ENCODE measurements around the gene RPP21.
"Not testable (repeated sequence)": the region's sequence is repeated elsewhere in the genome, so short reads cannot be mapped to it uniquely, and the experiment has no call there.

RPP21 gene

GRCh38 chr6:30329331-30329730 is 15.6 kb upstream of the RPP21 start:
- no peak for DNase-seq (ENCODE audit: low read depth)

DNA sequence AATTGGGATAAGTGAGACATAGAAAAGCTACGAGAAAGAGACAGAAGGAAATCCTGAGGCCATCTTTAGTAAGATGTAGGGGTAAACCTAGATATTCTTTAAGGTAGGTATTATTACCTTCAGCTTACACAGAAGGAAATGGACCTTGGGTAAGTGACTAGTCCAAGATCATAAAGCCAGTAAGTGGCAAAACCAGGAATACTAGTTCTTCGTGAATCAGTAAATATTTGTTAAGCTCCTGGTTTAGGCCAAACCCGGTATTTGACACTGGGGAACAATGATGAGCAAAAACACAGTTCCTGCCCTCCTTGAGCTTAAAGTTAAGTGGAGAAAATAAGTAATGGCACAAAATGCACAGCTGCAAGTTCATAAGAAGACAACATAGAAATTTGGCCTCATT is 13.0 kb upstream of the RPP21 start:
- DNase-seq (ENCODE audit: low read depth), result no peak

DNA sequence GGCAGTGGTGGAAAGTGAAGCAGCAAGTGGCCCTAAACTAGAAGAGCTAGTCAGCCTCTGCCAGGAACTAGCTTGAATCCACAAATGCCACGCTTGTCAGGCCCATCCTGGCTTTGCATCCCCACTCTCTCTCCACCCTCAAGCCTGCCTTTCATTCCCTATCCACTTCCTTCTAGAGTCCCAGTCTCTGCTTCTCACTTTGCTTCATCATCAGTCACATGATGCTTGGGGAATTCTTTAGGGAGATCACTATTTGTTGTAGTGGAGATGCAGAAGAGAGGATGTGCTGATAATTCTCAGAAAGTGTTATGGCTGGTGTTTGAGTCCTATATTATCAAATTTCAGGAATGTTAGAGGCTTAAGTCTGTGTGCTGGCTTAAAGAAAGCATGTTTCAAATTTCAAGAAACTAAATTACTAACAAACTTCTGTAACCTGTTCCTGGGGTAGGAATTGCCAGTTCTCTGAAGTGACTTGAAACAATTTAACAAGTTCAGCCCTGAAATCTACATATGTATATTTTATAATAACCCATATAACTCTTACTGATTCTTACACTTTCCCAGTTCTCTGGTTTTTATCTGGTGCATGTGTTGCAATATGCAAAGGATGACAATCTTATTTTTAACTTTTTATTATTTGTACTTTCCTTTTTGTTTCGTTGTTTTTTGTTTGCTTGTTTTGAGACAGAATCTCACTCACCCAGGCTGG is 10.7 kb upstream of the RPP21 start:
- no peak for DNase-seq (ENCODE audit: low read depth)

DNA sequence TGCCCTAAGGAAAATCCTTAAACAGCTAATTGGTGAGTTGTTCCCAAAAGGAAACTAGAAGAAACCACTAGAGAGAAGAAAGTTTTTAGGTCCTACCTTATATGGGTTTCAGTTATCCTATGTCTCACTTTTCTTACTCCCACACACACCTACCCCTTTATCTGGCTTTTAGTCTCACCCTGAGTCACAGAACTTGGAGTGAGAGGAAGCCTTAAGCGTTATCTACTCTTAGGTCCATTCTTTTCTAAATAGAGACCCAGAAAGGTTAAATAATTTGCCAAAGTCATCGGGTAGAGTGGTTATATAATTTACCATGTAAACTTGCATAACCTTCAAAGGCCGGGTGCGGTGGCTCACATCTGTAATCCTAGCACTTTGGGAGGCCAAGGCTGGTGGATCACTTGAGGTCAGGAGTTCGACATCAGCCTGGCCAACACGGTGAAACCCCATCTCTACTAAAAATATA is 4.3 kb upstream of the RPP21 start:
- DNase-seq (ENCODE audit: low read depth), result no peak

DNA sequence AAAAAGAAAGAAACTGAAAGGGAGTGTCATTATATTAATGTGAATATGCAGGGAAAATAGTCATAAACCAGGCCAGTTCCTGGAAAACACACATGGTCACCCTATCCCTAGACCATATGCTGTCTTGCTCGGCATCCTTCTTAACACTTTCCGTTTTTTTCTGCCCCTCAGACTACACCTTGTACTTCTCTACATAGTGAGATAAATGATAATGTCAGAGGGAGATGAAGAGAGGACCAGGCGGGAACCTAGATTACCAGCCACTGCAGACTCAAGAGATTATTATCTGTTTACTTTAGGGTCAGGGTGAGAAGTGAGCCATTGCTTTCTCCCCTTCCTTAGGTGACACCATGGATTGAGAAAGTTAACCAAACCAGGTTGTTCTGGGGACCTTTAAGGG is 3.7 kb upstream of the RPP21 start:
- no peak for DNase-seq (ENCODE audit: low read depth)

DNA sequence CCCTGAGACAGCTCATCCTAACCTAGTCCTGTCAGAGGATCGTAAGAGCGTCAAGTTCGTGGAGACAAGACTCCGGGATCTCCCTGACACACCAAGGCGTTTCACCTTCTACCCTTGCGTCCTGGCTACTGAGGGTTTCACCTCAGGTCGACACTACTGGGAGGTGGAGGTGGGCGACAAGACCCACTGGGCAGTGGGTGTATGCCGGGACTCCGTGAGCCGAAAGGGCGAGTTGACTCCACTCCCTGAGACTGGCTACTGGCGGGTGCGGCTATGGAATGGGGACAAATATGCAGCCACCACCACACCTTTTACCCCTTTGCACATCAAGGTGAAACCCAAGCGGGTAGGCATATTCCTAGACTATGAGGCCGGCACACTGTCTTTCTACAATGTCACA is 3.2 kb upstream of the RPP21 start:
- no peak for DNase-seq (ENCODE audit: low read depth)

- no peak for DNase-seq (ENCODE audit: low read depth)
Measured at GRCh38 chr6:30344191-30344867, 627 bp upstream of the RPP21 start.

- no peak for DNase-seq (ENCODE audit: low read depth)
Measured at GRCh38 chr6:30345852-30346251, 896 bp downstream of the RPP21 start.

DNA sequence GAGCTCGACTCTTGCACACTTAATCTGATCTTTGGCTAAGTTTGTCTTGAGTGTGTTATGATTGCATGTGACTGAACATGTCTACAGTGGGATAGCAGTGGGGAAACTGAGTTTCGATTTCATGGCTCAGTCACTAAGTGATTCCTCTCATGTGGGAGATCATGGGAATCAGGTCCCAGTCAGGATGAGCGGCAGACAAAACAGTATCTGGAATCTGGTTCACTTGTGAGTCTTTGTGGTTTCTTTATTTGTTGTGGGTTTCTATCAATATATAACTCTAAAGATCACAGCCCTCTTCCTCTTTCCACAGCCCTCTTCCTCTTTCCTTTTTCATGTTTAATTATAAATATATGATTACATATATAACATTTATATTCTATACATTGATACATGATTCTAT is 4.0 kb downstream of the RPP21 start:
- DNase-seq (ENCODE audit: low read depth), result no peak

DNA sequence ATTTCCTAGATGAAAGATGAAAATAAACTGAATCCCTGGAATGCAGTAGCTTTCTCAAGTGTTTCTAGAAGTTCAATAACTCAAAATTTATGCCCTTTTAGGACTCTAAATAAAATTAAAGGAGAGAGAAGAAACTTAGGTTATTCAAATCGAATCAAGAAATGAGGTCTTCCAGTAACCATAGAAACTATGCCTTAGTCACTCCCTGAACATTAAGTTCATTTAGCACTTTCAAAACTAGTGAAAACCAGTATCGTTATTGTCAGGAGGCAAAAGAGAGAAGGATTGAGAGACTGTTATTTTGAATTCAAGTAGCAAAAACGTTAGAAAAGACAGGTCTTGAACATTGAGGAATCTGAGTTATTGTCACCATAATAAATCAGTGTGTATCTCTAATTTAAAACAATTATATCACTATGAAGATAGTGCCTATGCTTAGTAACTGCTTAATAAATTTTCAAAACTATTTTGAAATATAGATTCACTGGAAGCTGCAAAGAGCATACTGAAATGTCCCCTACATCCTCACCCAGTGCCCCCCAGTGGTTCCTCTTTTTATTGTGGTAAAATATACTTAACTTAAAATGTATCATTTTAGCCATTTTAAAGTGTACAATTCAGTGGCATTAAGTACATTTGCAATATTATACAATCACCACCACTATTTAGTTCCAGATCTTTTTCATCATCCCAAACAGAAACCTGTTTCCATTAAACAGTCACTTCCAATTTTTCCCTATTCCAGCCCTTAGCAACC is 4.6 kb downstream of the RPP21 start:
- no peak for DNase-seq (ENCODE audit: low read depth)

- DNase-seq (ENCODE audit: low read depth), result no peak
Measured at GRCh38 chr6:30350524-30350923, 5.6 kb downstream of the RPP21 start.

DNA sequence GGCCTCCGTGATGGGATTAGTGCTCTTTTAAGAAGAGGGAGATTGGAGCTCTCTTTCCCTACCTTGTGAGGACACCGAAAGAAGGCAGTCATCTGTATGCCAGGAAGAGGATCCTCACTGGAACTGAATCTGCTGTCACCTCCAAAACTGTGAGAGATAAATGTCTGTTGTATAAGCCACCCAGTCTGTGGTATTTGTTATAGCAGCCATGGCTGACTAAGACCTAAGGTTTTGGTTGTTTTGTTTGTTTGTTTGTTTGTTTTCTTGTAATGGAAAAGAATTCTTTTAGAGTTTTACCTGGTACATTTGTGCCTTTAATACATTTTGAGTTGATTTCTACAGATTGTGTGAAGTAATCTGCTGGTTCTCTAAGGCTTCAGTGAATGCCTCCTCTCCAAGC is 7.6 kb downstream of the RPP21 start:
- no peak for DNase-seq (ENCODE audit: low read depth)

GRCh38 chr6:30355281-30355680 is 10.3 kb downstream of the RPP21 start:
- no peak for DNase-seq (ENCODE audit: low read depth)

GRCh38 chr6:30356536-30356935 is 11.6 kb downstream of the RPP21 start:
- DNase-seq (ENCODE audit: low read depth), result no peak

GRCh38 chr6:30357678-30358540 is 13.0 kb downstream of the RPP21 start:
- DNase-seq (ENCODE audit: low read depth), result peak; percentile 30

DNA sequence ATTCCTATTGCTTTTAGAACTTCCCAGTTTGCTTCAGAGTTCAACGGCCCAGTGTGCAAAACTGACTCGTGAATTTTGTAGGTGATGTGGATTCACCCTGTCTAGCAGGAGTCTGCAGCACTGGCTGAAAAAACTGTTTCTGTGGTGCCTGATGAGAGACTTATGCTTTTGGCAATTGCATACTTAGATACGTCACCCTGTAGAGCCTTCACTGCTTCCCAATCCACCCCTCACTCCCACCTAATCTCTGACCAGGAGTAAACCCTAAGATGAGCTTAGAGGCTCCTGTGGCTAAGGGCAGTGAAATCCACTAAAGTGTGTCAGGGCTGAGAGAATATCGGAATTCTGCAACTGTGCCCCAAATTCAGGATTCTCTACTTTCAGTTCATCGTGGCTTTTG is 14.3 kb downstream of the RPP21 start:
- no peak for DNase-seq (ENCODE audit: low read depth)

DNA sequence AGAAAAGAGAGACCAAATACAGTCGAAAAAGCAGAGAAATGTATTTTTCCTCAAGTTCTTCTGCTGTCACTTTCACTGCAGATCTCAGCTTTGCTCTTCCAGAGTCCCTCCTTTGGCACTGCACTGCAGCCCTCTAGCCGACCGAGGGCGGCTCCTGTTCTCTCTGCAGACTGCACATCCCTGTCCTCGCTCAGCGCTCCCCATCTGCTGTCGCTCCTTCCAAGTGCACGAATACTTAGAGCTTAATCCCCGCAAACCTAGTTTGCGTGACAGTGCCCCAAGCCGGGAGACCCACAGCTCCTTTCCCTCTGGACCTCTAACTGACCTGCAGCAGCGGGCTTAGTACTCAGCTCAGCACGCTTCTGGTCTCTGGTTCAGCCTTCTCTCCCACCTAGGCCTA is 15.2 kb downstream of the RPP21 start:
- no peak for DNase-seq (ENCODE audit: low read depth)

DNA sequence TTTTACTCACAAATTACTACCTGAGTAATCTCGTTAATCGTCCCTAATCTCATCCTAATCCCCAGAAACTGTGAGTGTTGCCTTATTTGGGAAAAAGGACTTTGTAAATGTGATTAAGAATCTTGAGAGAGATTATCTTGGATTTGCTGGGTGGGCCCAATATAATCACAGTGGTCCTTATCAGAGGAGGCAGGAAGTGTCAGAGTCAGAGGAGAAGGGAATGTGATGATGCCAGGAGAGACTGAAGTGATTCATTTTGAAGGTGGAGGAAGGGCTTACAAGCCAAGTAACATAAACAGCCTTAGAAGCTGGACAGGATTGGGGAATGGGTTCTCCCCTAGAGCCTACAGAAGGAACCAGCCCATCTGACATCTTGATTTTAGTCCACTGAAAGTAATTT is 16.7 kb downstream of the RPP21 start:
- no peak for DNase-seq (ENCODE audit: low read depth)

DNA sequence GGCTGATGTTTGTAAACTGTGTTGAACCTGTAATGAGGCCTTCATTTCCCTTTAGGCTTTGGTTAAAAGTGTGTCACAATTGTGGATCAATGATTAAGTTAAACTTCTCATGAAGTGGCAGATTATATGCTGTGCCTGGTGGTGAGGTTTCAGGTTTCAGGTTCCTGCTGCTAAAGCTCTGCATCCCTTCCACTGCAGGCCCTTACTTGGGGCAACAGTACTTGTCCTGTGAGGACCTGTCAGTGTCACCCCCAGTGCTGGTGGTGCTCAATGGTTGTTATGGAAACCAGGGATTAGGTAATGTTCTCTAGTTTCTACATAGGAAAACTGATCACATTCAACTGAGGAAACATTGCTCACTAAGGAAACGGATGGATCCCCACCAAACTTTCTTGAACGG is 18.5 kb downstream of the RPP21 start:
- no peak for DNase-seq (ENCODE audit: low read depth)

DNA sequence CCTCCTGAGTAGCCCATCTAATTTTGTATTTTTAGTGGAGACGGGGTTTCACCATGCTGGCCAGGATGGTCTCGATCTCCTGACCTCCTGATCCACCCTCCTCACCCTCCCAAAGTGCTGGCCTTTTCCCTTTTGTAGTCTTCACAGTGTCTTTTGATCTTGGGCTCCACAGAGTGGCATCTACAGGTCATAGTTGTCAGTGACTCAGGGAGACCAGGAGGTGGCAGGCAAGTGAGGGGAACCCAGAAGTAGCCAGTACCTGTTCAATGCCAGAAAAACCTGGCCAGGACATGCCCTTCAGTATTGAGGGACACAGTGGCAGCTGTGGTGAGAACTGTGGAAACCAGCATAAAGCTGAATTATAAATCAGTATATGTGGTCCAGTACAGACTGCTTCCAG is 19.6 kb downstream of the RPP21 start:
- no peak for DNase-seq (ENCODE audit: low read depth)

- DNase-seq (ENCODE audit: low read depth), result not testable (repeated sequence)
Measured at GRCh38 chr6:30369280-30369679, 24.3 kb downstream of the RPP21 start.

DNA sequence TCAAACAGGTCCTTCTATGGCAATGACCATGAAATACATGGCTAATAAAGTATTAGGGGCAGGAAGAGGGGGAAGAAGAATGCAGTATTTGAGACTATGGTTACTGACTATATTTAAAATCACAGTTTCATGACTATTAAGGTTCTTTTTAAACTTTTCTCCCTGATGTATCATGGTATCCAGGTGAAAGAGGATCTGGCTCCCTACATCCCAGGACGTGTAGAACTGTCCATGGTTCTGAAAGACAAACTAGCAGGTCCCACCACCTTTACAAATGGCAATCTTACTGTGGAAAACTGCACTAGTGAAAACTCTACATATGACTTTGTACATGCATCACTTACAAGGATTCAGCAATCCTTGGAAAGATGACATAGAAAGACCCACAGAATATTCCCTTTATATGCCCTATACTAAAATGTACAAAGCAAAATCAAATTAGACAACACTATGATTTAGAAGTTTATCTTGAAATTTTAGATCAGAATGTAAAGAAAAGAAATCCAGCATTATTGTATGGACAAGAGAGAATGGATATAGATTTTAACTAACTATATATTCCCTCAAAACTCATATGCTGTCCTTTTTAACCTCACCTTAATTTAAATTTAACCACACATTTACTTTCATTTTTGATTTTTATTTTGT is 33.5 kb downstream of the RPP21 start:
- DNase-seq (ENCODE audit: low read depth), result no peak

All from activated T-cell treated with anti-CD3 and anti-CD28 coated beads for 1 hour (primary cell).